GM12892 (cell line): ENCODE data around the gene GPATCH2.

ENCODE experiments used
- POLR2A ChIP-seq: IDR thresholded peaks from 2 replicates; pipeline ENCODE4 v1.6.1; 2011; ENCODE audit warnings: low read depth, low read length, control low read depth
- POLR2AphosphoS5 ChIP-seq: IDR thresholded peaks from 2 replicates; pipeline ENCODE4 v1.6.1; 2011; ENCODE audit warnings: low read depth, low read length, control low read depth
- TAF1 ChIP-seq: IDR thresholded peaks from 2 replicates; pipeline ENCODE4 v1.6.1; 2011; ENCODE audit warnings: low read depth, mild to moderate bottlenecking, control low read depth, low read length, borderline replicate concordance

- TF ChIP-seq POLR2A (no peak), POLR2AphosphoS5 (no peak), TAF1 (no peak)
Measured at GRCh38 chr1:217568200-217568599, 62.7 kb downstream of the GPATCH2 start.
